ENCODE results near the gene DLG1. TPM values are rescaled to one million over a fixed set of nuclear protein-coding genes. Genes with fewer than 3 reads are reported as not detected.

The DLG1 gene
- total and polyA plus RNA-seq, 2 of the 4 experiments (the other 2 are of a cell fraction), result 21.2 to 57.7 TPM

GRCh38 chr3:197234947-197235914, 63.2 kb downstream of the DLG1 start:
- ChIA-PET CTCF (interaction anchor here (0.9 to 1.2 kb wide), 2 partner anchors 11 to 22 kb away, joined by 3 read pairs; no protein-coding TSS in a partner anchor), POLR2A (ENCODE audit: unreplicated experiment) (no interaction called here)
- Histone ChIP-seq H3K4me3 (ENCODE audit: insufficient read depth, low read depth, low read length) (no peak overlapping the region), H2AK9ac (replicated peaks; ENCODE audit: low read depth, low read length, poor library complexity) (no peak overlapping the region), H3K4ac (ENCODE audit: low read depth, low read length) (no peak overlapping the region), H3K36me3 (ENCODE audit: control insufficient read depth, insufficient read depth, low read length) (no peaks in the 10 kb centered on the region), H4K20me1 (ENCODE audit: insufficient read depth, low read length) (peaks cover 36% of the 10 kb centered on the region; the same call in 1 of the 2 replicates), H3K9me1 (ENCODE audit: insufficient read depth, low read length) (0 out of 2 replicates have a peak, but pooled peaks cover 5% of the 10 kb centered on the region), H2BK120ac (ENCODE audit: low read depth, low read length) (no peak overlapping the region), H3K23ac (ENCODE audit: low read depth, low read length) (no peak overlapping the region), H2BK15ac (ENCODE audit: low read depth, low read length) (no peak overlapping the region), H4K5ac (ENCODE audit: low read depth, low read length) (no peak overlapping the region), H3K79me1 (ENCODE audit: low read depth in 1 of 2, low read length in 2 of 2) (peaks cover 42 to 62% of the 10 kb centered on the region in 2 experiments), H2BK5ac (ENCODE audit: low read depth, low read length, poor library complexity, severe bottlenecking) (no peak overlapping the region), H2AFZ (replicated peaks; ENCODE audit: low read length, poor library complexity) (no peak overlapping the region), H2BK20ac (ENCODE audit: low read depth, low read length) (no peak overlapping the region), H3K27ac (ENCODE audit: insufficient read depth, low read length) (no peak overlapping the region), H3K27me3 (ENCODE audit: control insufficient read depth, insufficient read depth, low read length) (no peaks in the 10 kb centered on the region), H4K91ac (ENCODE audit: insufficient read depth, low read depth, low read length) (no peak overlapping the region), H3K18ac (ENCODE audit: low read depth, low read length) (no peak overlapping the region), H3K56ac (ENCODE audit: extremely low read depth, insufficient read depth, low read length) (no peak overlapping the region), H4K8ac (ENCODE audit: low read depth in 2 of 2, low read length in 2 of 2) (no peak overlapping the region), H3K4me2 (ENCODE audit: low read depth, low read length) (no peak overlapping the region), H2AK5ac (ENCODE audit: low read depth, low read length) (no peak overlapping the region), H3K9me3 (ENCODE audit: control insufficient read depth, insufficient read depth, low read length) (no peaks in the 10 kb centered on the region), H3K9ac (ENCODE audit: low read depth, low read length) (no peak overlapping the region), H3K14ac (replicated peaks; ENCODE audit: low read depth, low read length) (no peak overlapping the region), H3K4me1 (ENCODE audit: control insufficient read depth, insufficient read depth, low read length) (peaks cover 1% of the 10 kb centered on the region; the same call in 1 of the 2 replicates)
- TF ChIP-seq FOS (IDR thresholded peaks at IDR 0.05; ENCODE audit: low read depth, low read length) (no peak), MAFK (IDR thresholded peaks at IDR 0.05; ENCODE audit: low read depth, low read length) (no peak)
- TF ChIP-seq, protein P1, sequence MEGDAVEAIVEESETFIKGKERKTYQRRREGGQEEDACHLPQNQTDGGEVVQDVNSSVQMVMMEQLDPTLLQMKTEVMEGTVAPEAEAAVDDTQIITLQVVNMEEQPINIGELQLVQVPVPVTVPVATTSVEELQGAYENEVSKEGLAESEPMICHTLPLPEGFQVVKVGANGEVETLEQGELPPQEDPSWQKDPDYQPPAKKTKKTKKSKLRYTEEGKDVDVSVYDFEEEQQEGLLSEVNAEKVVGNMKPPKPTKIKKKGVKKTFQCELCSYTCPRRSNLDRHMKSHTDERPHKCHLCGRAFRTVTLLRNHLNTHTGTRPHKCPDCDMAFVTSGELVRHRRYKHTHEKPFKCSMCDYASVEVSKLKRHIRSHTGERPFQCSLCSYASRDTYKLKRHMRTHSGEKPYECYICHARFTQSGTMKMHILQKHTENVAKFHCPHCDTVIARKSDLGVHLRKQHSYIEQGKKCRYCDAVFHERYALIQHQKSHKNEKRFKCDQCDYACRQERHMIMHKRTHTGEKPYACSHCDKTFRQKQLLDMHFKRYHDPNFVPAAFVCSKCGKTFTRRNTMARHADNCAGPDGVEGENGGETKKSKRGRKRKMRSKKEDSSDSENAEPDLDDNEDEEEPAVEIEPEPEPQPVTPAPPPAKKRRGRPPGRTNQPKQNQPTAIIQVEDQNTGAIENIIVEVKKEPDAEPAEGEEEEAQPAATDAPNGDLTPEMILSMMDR (conservative IDR thresholded peaks at IDR 0.05; ENCODE audit: low read depth, low read length), result no peak
- BruUV-seq (replicated peaks), result no TSS peak
- WGBS, 2 experiments (ENCODE audit: extremely low coverage in 2 of 2, insufficient read length in 1 of 2), result no CpG with 5 or more reads among the region's 4 CpGs
- in situ Hi-C loops (cut with MboI; ENCODE audit: low sequenced_read_pairs), result no loop called here
- ATAC-seq (ENCODE audit: low read depth) (no peak), DNase-seq (no peak)
- intact Hi-C loops (cut with micrococcal nuclease), result no loop called here
- dilution Hi-C loops (cut with HindIII; ENCODE audit: low sequenced_read_pairs, unreplicated experiment), result no loop called here

All from IMR-90 (cell line).